GM15510 (cell line): Measurements from ENCODE around the gene RABAC1.

Experiments
- POLR2A ChIP-seq: IDR thresholded peaks from 3 replicates; pipeline ENCODE4 v1.6.1; 2011; ENCODE audit warnings: borderline replicate concordance; ENCODE audit not compliant: insufficient read length; ENCODE audit errors: extremely low read depth

RABAC1 gene

DNA sequence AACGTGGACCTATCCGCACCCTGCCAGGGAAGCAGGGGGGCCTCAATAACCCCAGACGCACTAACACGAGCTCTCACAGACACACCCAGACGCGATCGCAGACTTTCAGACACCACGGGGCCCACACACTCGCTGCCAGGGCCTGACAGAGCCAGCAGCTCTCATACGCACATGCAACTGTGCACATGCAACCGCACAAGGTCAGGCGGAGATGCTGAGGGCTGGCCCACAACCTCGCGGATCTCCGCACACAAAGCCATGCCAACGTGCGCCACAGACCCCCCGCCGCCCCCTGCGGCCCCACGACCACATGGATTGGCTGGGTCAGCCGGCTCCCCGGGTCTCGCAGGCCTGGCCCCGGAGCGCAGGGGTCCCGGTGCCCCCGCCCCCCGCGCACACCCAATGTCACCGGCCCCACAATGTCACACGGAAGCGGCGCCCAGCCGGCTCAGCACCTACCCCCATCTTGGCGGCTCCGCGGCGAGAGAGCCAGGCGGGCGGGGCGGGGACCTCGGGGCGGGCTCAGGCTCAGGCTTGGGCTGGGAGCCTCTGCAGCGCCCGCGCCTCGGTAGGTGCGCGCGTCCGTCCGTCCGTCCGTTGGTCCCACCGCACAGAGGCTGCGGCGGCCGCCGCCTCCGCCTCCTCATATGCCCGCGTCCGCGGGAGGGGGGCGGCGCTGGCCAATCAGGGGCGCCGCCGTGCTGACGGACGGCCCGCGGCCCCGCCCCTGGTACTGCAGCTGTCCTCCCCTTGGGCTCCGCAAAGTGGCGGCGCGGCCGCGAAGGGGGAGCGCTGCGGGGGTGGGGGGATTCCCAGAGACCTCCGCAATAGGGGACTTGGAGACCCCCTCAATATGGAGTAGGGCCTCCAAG, 34.7 kb upstream of the RABAC1 start, which contains the start of gene ATP1A3:
Gene ATP1A3 (minus strand): TSS at position 619 of the 872 bp plus-strand sequence. CDS start 154 bp downstream, at position 465.
- TF ChIP-seq POLR2A: no peak

DNA sequence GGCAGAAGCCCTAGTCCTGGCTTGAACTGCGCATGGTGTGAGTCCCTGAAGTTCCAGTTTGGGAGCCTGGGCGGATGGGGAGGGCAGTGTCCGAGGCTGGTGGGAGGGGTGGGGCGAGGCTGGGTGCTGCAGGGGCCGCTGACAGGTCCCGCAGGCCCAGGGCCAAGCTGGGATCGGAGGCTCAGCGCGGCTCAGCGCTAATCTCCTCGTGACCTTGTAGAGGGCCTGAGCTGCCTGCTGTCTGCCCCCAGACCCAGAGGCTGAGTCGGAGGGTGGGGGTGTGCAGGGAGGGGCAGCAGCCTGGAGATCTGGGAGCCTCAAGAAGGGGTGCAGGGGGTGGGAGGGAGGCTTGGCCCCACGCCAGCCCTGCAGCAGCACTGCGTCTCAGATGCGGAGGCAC, 31.9 kb upstream of the RABAC1 start:
- no peak for TF ChIP-seq POLR2A

DNA sequence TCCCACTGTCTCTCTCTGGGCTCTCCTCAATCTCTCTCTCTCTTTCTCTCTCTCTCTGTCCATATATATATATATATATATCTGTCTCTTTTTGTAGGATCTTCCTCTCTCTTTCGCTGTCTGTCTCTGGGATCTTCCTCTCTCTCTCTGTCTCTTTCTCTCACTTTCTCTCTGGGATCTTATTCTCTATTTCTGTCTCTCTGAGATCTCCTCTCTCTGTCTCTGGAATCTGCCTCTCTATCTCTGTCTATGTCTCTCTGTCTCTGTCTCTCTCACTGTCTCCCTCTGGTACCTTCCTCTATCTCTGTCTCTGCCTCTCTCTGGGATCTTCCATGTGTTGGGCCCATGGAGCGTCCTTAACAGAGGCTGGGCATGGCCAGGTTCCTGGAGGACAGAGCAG, 31.5 kb upstream of the RABAC1 start:
- TF ChIP-seq POLR2A: no peak

DNA sequence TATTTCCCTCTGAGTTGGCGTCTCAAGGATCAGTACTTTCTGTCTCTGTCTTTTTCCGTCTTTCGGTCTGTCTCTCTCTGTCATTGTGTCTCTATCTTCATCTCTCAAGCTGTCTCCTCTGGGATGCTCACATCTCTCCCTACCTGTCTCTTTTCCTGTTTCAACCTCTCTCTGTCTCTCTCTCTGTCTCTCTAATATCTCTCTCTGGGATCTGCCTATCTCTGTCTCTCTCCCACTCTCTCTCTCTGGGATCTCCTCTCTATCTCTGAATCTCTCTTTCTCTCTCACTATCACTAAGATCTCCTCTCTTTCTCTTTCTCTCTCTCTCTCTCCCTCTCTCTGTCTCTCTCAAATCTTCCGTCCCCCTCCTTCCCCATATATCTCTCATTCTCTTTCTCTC, 30.9 kb upstream of the RABAC1 start:
- TF ChIP-seq POLR2A: no peak

DNA sequence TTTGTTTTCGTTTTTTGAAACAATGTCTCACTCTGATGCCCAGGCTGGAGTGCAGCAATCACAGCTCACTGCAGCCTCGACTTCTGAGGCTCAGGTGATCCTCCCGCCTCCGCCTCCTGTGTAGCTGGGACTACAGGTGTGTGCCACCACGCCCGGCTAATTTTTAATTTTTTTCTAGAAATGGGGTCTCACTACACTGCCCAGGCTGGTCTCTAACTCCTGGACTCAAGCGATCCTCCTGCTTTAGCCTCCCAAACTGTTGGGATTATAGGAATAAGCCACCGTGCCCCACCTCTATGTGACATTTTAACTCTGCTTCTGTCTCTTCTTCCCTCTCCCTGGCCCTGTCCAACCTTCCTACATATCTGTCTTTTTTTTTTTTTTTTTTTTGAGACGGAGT, 29.8 kb upstream of the RABAC1 start:
- TF ChIP-seq POLR2A: no peak

DNA sequence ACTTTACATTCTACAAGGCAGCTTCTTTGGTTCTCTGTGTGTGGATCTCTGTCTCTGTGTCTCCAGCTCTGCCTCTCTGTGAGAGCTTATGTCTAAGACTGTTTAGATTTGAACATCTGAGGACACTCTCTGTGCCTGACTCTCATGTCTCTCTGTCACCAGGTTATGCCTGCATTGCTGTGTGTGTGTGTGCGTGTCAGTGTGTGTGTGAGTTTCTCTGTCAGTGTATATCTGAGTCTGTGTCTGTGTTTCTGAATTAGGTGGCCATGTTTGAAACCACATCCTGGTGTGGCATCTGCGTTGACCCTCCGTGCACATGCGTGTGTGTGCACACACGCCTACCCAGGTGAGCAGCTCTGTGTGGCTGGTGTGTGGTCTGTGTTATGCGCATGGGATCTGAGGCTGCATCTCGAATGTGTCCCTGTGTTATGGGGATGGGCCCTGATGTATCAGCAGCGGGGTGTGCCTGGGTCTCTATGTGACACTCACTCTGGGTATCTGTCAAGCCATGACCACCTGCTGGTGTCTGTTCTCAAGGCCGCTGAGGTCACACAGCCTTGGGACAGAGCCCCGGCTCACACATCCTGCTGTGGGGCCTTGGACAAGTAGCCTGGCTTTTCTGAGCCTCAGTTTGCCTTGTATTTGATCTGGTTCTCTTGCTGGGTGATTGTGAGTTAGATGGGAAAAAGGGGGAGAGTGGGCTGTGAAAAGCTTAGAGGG, 28.2 kb upstream of the RABAC1 start:
- TF ChIP-seq POLR2A: no peak

DNA sequence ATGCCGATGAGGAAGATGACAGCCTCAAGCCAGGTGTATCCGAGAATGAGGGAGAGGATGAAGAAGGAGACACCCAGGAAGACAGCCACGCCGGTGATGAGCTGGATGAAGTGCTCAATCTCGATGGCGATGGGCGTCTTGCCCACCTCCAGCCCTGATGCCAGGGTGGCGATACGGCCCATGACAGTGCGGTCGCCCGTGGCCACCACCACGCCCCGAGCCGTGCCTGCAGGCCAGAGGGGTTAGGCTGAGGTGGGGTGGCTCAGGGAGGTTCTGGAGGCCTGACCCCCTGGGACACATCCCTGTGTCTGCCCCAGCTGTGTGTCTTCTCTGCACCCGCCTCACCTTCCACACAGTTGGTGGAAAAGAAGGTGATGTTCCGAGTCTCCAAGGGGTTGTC, 25.8 kb upstream of the RABAC1 start:
- no peak for TF ChIP-seq POLR2A

DNA sequence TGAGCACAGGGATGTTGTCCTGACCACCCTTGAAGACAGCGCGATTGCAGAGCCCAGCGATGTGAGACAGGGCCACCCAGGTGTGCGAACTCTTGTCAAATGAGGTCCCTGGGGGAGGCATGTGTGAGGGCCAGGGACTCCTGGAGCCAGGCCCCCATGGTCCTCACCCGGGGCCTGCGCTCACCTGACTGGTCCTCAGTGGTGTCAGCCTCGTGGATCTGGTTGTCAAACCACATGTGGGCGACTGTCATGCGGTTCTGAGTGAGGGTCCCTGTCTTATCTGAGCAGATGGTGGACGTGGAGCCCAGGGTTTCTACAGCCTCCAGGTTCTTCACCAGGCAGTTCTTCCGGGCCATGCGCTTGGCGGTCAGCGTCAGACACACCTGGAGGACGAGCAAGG, 22.6 kb upstream of the RABAC1 start:
- no peak for TF ChIP-seq POLR2A

DNA sequence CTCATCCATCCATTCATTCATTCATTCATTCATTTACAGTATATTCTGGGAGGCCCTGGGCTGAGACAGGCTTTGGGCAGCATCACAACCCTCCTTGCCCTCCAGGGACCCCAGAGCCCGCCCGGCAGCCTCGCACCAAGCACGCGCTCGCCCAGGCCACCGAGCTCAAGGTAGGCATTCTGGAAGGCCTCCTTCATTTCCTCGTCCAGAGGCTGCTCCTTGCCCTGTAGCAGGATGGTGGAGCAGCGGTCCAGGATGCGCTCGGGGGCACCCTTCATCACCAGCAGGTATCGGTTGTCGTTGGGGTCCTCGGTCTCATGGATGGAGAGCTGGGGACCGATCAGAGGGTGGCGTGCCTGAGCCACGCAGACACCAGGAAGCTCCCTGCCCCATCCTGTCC, 19.3 kb upstream of the RABAC1 start:
- no peak for TF ChIP-seq POLR2A

DNA sequence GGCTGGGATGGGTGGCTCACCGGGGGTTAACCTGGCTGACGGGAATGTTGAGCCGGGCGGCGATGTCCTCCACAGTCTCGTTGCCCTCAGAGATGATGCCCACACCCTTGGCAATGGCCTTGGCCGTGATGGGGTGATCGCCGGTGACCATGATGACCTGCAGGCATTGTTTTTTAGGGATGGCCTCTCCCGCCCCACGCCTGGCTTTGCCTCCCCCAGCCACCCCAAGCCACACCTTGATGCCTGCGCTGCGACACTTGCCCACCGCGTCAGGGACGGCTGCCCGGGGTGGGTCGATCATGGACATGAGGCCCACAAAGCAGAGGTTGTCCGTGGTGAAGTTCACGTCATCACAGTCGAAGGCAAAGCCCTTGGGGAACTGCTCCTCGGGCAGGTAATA, 18.8 kb upstream of the RABAC1 start:
- TF ChIP-seq POLR2A: no peak

DNA sequence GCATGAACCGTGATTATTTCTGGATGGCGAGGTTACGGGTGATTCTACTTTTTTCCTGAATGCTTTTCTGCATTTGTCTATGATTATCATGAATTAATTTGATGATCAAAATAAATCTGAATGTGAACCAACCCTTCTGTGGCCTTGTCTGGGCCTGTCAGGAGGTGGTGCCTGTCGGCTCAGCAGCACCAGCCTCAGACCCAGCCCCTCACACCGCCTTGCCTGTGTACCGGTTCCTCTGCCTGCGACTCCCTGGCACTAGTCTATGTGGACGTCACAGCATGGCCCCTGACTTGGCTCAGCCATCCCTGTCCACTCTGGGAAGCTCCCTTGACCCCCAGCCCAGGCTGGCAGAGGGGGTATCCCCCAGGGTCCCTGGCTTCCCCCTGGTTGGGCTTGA, 15.5 kb upstream of the RABAC1 start:
- TF ChIP-seq POLR2A: no peak

DNA sequence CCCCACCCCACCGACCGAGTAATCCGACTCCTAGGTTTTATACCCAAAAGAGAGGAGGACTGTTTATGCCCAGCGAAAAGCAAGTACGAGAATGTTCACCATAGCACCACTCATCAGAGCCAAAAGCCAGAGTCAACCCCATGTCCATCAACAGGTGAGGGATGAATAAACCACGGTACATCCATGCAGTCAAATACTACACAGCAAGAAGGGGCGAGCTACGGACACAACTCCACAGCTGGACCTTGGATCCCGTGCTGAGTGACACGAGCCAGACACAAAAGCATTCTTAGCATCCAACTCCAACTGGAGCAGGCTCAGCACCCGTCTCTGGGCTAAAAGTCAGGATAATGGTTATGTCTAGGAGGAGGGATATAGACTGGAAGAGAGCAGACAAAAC, 12.2 kb upstream of the RABAC1 start:
- no peak for TF ChIP-seq POLR2A

DNA sequence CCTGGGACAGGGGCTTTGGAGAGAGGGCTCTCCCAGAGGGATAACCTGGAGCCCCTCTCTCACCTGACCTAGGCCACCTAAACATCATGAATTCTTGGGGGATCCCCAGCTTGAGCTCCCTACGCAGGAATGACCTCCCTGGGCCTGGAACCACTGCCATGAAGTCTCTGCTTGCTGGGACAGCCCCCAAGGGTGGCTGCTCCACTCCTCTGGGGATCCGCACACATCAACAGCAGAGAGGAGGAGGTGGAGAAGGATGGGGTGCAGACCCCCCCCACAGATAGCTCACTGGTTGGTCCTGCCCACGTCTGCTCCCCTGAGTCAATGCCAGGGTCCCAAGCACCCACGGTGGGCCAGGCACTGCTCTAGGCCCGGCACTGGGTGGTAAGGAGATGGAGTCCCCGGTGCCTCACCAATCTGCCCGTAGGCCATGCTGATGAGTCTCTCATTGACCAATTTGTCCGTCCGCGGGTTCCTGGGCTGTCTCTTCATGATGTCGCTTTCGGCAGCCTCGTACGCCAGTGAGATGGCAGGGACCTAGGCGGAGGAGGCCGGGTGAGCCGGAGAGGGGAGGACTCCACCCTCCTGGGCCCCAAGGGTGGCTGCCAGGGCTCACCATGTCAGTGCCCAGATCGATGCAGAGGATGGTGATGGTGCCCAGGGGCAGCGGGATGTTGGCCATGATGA, 10.8 kb upstream of the RABAC1 start:
- TF ChIP-seq POLR2A: no peak

DNA sequence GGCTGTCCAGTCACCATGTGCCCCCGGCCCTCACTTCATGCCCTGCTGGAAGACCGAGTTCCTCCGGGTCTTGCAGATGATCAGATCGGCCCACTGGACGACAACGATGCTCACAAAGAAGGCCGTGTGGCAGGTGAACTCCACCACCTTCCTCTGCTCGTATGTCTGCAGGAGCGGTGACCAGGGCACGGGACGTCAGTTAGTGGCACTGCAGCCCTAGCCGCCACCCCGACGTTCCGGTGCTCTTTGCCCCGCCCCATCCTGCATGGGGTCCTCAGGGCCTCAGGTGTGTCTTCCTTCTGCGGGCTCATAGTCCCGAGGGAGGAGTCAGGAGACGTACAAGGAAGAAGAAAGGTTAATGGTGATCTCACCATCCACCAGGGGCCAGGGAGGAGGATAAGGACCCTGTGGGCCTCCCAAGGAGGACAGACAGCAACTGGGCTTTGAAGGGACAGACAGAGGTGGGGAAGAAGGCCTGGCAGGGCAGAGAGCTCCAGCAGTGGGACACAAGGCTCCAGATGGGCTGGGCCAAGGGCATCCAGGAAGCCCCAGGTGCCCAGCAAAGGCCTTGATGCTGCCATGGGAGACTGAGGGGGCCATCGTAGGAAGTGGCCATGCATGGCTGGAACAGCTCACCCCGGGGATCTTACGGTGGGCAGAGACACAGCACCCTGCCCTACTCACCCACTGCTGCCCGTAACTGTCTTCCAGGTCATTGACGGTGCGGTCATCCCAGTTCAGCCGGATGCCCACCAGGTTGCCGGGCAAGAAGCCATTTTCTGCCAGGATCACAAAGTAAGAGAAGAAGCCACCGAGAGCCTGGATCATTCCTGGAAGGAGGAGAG, 9.9 kb upstream of the RABAC1 start:
- no peak for TF ChIP-seq POLR2A
